Measurements from ENCODE around the gene XPA. TPM values are rescaled to one million over a fixed set of nuclear protein-coding genes. Genes with fewer than 3 reads are reported as not detected.
A peak's percentile ranks its signal among the peaks of the same experiment; 100 is the strongest.

Gene XPA
- total and polyA plus RNA-seq, 2 of the 13 experiments (the other 11 are each of a cell fraction or from before 2014, with no cell fraction given), result 2.3 to 15.2 TPM

DNA sequence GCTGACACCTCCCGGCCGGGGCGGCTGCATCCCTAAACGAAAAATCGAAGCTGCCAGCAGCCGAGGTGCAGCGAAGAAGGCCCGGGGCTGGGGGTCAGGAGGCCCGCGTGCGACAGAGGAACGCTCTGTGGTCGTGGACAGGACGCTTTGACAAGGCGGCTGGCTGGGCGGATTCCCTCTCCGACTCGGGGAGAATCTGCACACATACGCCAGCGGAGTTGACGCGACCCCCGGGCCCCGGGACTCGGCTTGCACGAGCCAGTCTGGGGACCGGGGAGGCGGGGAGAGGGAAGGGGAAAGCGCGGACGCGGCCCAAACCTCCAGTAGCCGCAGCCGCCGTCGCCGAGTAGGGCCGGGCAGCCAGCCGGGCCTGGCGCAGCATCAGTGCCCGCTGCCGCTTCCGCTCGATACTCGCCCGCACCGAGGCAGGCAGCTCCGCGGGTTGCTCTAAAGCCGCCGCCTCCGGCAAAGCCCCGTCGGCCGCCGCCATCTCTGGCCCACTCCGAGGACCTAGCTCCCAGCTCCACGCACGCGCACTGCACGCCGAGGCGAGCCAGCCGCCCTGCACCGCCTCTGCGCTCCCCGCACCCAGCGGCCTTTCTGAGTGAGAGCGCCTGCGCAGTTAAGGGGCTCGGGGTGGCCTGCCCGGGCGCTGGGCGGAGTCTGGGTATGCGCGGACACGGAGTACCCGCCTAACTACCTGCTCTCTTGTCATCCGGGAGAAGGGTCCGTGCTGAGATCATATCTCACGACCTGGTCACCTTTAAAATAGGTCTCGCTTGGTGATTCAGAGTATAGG is at the start of gene XPA (continued):
- TF ChIP-seq ZNF556 (CRISPR knock-in tag; IDR thresholded peaks at IDR 0.05; ENCODE audit: borderline replicate concordance), result peak; percentile 37; the same call in 1 of the 2 replicates
- TF ChIP-seq, protein P1, sequence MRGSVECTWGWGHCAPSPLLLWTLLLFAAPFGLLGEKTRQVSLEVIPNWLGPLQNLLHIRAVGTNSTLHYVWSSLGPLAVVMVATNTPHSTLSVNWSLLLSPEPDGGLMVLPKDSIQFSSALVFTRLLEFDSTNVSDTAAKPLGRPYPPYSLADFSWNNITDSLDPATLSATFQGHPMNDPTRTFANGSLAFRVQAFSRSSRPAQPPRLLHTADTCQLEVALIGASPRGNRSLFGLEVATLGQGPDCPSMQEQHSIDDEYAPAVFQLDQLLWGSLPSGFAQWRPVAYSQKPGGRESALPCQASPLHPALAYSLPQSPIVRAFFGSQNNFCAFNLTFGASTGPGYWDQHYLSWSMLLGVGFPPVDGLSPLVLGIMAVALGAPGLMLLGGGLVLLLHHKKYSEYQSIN (CRISPR knock-in tag; IDR thresholded peaks at IDR 0.05; ENCODE audit: borderline replicate concordance), result no peak
- TF ChIP-seq SYNCRIP (IDR thresholded peaks at IDR 0.05; ENCODE audit: insufficient read depth, low read depth, low read length), result no peak
- TF ChIP-seq SMARCE1 (IDR thresholded peaks at IDR 0.05; ENCODE audit: borderline replicate concordance), result no peak
- no peak for TF ChIP-seq ZNF382 (CRISPR knock-in tag; IDR thresholded peaks at IDR 0.05; ENCODE audit: borderline replicate concordance)
- no peak for TF ChIP-seq KLF15 (CRISPR knock-in tag; IDR thresholded peaks at IDR 0.05; ENCODE audit: borderline replicate concordance)
- TF ChIP-seq ATF7 (IDR thresholded peaks at IDR 0.05), result no peak
- no peak for TF ChIP-seq ATF7 (CRISPR knock-in tag; IDR thresholded peaks at IDR 0.05)
- TF ChIP-seq ZNF296 (CRISPR knock-in tag; conservative IDR thresholded peaks at IDR 0.05), result no peak
- TF ChIP-seq PLRG1 (conservative IDR thresholded peaks at IDR 0.05), result no peak
- TF ChIP-seq, protein P2, sequence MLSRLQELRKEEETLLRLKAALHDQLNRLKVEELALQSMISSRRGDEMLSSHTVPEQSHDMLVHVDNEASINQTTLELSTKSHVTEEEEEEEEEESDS (CRISPR knock-in tag; IDR thresholded peaks at IDR 0.05; ENCODE audit: borderline replicate concordance), result no peak
- TF ChIP-seq ZNF709 (CRISPR knock-in tag; IDR thresholded peaks at IDR 0.05), result 0 out of 2 replicates have a peak, but pooled peaks have one; percentile 36
- TF ChIP-seq, protein P3, sequence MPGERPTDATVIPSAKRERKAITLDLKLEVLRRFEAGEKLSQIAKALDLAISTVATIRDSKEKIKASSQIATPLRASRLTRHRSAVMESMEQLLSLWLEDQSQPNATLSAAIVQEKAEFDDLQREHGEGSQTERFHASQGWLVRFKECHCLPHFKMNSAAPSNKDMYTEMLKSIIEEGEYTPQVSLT (CRISPR knock-in tag; IDR thresholded peaks at IDR 0.05; ENCODE audit: borderline replicate concordance, low read depth), result no peak
- TF ChIP-seq NCOA1 (CRISPR knock-in tag; IDR thresholded peaks at IDR 0.05), result peak; percentile 73; the same call in 1 of the 2 replicates
- TF ChIP-seq LCORL (IDR thresholded peaks at IDR 0.05), result no peak
- TF ChIP-seq LCORL (CRISPR knock-in tag; IDR thresholded peaks at IDR 0.05), result peak; percentile 85
- TF ChIP-seq HOXA3 (CRISPR knock-in tag; IDR thresholded peaks at IDR 0.05), result peak; percentile 71
- TF ChIP-seq IKZF4 (CRISPR knock-in tag; IDR thresholded peaks at IDR 0.05; ENCODE audit: borderline replicate concordance, low read depth, not compliant biosample characterization), result no peak
- TF ChIP-seq ZNF605 (CRISPR knock-in tag; IDR thresholded peaks at IDR 0.05), result no peak
- TF ChIP-seq GATAD2A (CRISPR knock-in tag; IDR thresholded peaks at IDR 0.05), result no peak
- TF ChIP-seq KLF16 (CRISPR knock-in tag; IDR thresholded peaks at IDR 0.05), result peak in 1 of 2 experiments; percentile 90; a peak in 2 of 4 replicates
- TF ChIP-seq, protein P4, sequence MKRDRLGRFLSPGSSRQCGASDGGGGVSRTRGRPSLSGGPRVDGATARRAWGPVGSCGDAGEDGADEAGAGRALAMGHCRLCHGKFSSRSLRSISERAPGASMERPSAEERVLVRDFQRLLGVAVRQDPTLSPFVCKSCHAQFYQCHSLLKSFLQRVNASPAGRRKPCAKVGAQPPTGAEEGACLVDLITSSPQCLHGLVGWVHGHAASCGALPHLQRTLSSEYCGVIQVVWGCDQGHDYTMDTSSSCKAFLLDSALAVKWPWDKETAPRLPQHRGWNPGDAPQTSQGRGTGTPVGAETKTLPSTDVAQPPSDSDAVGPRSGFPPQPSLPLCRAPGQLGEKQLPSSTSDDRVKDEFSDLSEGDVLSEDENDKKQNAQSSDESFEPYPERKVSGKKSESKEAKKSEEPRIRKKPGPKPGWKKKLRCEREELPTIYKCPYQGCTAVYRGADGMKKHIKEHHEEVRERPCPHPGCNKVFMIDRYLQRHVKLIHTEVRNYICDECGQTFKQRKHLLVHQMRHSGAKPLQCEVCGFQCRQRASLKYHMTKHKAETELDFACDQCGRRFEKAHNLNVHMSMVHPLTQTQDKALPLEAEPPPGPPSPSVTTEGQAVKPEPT (CRISPR knock-in tag; IDR thresholded peaks at IDR 0.05; ENCODE audit: low read depth), result peak; percentile 70; the same call in 1 of the 2 replicates
- TF ChIP-seq FOXJ3 (CRISPR knock-in tag; IDR thresholded peaks at IDR 0.05; ENCODE audit: borderline replicate concordance), result no peak
- no peak for TF ChIP-seq ZNF724P (CRISPR knock-in tag; IDR thresholded peaks at IDR 0.05; ENCODE audit: borderline replicate concordance)
- 0 out of 2 replicates have a peak, but pooled peaks have one; percentile 76 for TF ChIP-seq NRL (CRISPR knock-in tag; IDR thresholded peaks at IDR 0.05; ENCODE audit: borderline replicate concordance)
- TF ChIP-seq, protein P5, sequence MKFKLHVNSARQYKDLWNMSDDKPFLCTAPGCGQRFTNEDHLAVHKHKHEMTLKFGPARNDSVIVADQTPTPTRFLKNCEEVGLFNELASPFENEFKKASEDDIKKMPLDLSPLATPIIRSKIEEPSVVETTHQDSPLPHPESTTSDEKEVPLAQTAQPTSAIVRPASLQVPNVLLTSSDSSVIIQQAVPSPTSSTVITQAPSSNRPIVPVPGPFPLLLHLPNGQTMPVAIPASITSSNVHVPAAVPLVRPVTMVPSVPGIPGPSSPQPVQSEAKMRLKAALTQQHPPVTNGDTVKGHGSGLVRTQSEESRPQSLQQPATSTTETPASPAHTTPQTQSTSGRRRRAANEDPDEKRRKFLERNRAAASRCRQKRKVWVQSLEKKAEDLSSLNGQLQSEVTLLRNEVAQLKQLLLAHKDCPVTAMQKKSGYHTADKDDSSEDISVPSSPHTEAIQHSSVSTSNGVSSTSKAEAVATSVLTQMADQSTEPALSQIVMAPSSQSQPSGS (CRISPR knock-in tag; IDR thresholded peaks at IDR 0.05), result 0 out of 2 replicates have a peak, but pooled peaks have one; percentile 24

Data from HepG2 (cell line).